ENCODE measurements around the gene HMGN1.

DNA sequence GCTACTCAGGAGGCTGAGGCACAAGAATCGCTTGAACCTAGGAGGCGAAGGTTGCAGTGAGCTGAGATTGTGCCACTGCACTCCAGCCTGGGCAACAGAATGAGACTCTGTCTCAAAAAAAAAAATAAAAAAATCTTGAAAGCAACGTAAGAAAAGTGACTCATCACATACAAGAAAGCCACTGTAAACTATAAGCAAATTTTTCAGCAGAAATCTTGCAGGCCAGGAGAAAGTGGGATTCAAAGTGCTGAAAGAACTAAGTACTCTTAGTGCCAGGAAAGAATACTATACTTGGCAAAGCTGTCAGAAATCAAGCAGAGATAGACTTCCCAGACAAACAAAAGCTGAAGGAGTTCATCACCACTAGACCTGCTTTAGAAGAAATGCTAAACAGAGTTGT, 4.4 kb upstream of the HMGN1 start:
- TF ChIP-seq, protein P1, sequence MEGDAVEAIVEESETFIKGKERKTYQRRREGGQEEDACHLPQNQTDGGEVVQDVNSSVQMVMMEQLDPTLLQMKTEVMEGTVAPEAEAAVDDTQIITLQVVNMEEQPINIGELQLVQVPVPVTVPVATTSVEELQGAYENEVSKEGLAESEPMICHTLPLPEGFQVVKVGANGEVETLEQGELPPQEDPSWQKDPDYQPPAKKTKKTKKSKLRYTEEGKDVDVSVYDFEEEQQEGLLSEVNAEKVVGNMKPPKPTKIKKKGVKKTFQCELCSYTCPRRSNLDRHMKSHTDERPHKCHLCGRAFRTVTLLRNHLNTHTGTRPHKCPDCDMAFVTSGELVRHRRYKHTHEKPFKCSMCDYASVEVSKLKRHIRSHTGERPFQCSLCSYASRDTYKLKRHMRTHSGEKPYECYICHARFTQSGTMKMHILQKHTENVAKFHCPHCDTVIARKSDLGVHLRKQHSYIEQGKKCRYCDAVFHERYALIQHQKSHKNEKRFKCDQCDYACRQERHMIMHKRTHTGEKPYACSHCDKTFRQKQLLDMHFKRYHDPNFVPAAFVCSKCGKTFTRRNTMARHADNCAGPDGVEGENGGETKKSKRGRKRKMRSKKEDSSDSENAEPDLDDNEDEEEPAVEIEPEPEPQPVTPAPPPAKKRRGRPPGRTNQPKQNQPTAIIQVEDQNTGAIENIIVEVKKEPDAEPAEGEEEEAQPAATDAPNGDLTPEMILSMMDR (IDR thresholded peaks at IDR 0.05; ENCODE audit: insufficient read depth, low read length) = no peak
- no peak for TF ChIP-seq POLR2AphosphoS5 (IDR thresholded peaks at IDR 0.05; ENCODE audit: low read depth)
- TF ChIP-seq GABPA (IDR thresholded peaks at IDR 0.05; ENCODE audit: low read depth) = no peak
- TF ChIP-seq REST (IDR thresholded peaks at IDR 0.05; ENCODE audit: insufficient replicate concordance, low read depth) = no peak

Data from HL-60 (cell line).